HCT116 (cell line): Measurements from ENCODE around the gene TEX12.
"Not testable (repeated sequence)": the region's sequence is repeated elsewhere in the genome, so short reads cannot be mapped to it uniquely, and the experiment has no call there.

Source experiments
- ATF3 ChIP-seq: IDR thresholded peaks from 2 replicates; pipeline ENCODE4 v1.6.1; 2012
- CEBPB ChIP-seq: IDR thresholded peaks from 2 replicates; pipeline ENCODE4 v1.6.1; 2012; ENCODE audit warnings: low read depth
- CTCF ChIP-seq, 3 experiments: fragments of 200-600 bp in 1 of 3; sonication (generic) in 1 of 3; IDR thresholded peaks in 2 of 3; conservative IDR thresholded peaks in 1 of 3; 2 replicates each; pipeline ENCODE4 v1.5.1; 2012 to 2017; ENCODE audit warnings: low read depth in 2 of 3, low read length in 2 of 3, antibody characterized with exemption in 1 of 3, borderline replicate concordance in 1 of 3, control low read depth in 1 of 3, mild to moderate bottlenecking in 1 of 3, mixed read lengths in 1 of 3, mixed run types in 1 of 3, moderate library complexity in 1 of 3; ENCODE audit not compliant: insufficient read depth in 1 of 3
- EZH2 ChIP-seq: fragments of 200-600 bp; sonication (generic); IDR thresholded peaks from 2 replicates; pipeline ENCODE4 v1.6.1; 2017; ENCODE audit warnings: antibody characterized with exemption, mixed run types
- EZH2phosphoT487 ChIP-seq: fragments of 200-600 bp; IDR thresholded peaks from 2 replicates; pipeline ENCODE4 v1.6.1; 2018; ENCODE audit warnings: antibody characterized with exemption, borderline replicate concordance
- JUND ChIP-seq: IDR thresholded peaks from 2 replicates; pipeline ENCODE4 v1.6.1; 2012
- POLR2A ChIP-seq: IDR thresholded peaks from 2 replicates; pipeline ENCODE4 v1.7.0; 2011; ENCODE audit warnings: borderline replicate concordance; ENCODE audit not compliant: insufficient read depth, insufficient read length; ENCODE audit errors: extremely low read depth
- RAD21 ChIP-seq: IDR thresholded peaks from 2 replicates; pipeline ENCODE4 v1.6.1; 2012; ENCODE audit warnings: low read depth, mild to moderate bottlenecking
- SIN3A ChIP-seq: IDR thresholded peaks from 2 replicates; pipeline ENCODE4 v1.6.1; 2012; ENCODE audit warnings: low read depth
- SRF ChIP-seq: IDR thresholded peaks from 2 replicates; pipeline ENCODE4 v1.6.1; 2012; ENCODE audit warnings: low read depth
- TCF7L2 ChIP-seq: IDR thresholded peaks from 2 replicates; pipeline ENCODE4 v1.7.0; 2011; ENCODE audit warnings: borderline replicate concordance, inconsistent platforms; ENCODE audit not compliant: insufficient read depth, insufficient read length; ENCODE audit errors: extremely low read depth

GRCh38 chr11:112195113-112195512 is 27.9 kb downstream of the TEX12 start:
- not testable (repeated sequence) for TF ChIP-seq CTCF (IDR thresholded peaks at IDR 0.05 in 2 of 3, conservative IDR thresholded peaks at IDR 0.05 in 1 of 3; ENCODE audit: borderline replicate concordance in 1 of 3, insufficient read depth in 1 of 3, low read depth in 2 of 3, low read length in 2 of 3); RAD21; CEBPB; TCF7L2; SRF; SIN3A; JUND; EZH2; POLR2A; ATF3; EZH2phosphoT487
